HT1080 (cell line): ENCODE measurements around the gene LYPD6B. TPM values are rescaled to one million over a fixed set of nuclear protein-coding genes. Genes with fewer than 3 reads are reported as not detected.

ENCODE experiments used
- total RNA-seq: library from RNA; depleted of rRNA; stranded (reverse); fragments of >200 nt; shearing (Covaris generic); gene quantifications from 2 replicates; pipeline ENCODE4 v1.2.3, GENCODE V29; 2014; rRNA removed

The LYPD6B gene
- total RNA-seq, 1 experiment from 2014 or later: 5.4 TPM

Other genes starting within 250 kb of the LYPD6B start
- 4.7 and 5.4 TPM in 2 replicates for gene KIF5C, start 163.5 kb upstream of the LYPD6B start, total RNA-seq